GM23338 (cell line): Measurements from ENCODE around the gene MPP7. TPM values are rescaled to one million over a fixed set of nuclear protein-coding genes. Genes with fewer than 3 reads are reported as not detected.

Source experiments
- ATAC-seq: fragments of 200-7000 bp; cut with Tn5 transposase; 3 replicates; pipeline ENCODE4 v1.9.1; 2020
- DNase-seq: peaks from one replicate; pipeline ENCODE4 v3.0.0-alpha.2; 2015; ENCODE audit warnings: low spot score
- H2AFZ ChIP-seq: fragments of 200-600 bp; sonication (generic); 2 replicates; pipeline ENCODE4 v1.8.0; 2016; ENCODE audit warnings: antibody characterized with exemption, mild to moderate bottlenecking, moderate library complexity
- H3F3A ChIP-seq: fragments of 200-600 bp; sonication (generic); replicated peaks from 2 replicates; pipeline ENCODE4 v1.8.0; 2017; ENCODE audit warnings: antibody characterized with exemption, mixed run types, low read depth
- H3K27ac ChIP-seq: fragments of 200-600 bp; sonication (generic); 2 replicates; pipeline ENCODE4 v1.6.1; 2016; ENCODE audit warnings: low read depth
- H3K27me3 ChIP-seq: fragments of 200-600 bp; sonication (generic); 2 replicates; pipeline ENCODE4 v1.8.0; 2016; ENCODE audit warnings: mild to moderate bottlenecking, mixed run types, moderate library complexity; ENCODE audit not compliant: insufficient read depth
- H3K36me3 ChIP-seq: fragments of 200-600 bp; sonication (generic); 2 replicates; pipeline ENCODE4 v1.8.0; 2016; ENCODE audit warnings: mild to moderate bottlenecking; ENCODE audit not compliant: insufficient read depth
- H3K4me1 ChIP-seq: fragments of 200-600 bp; sonication (generic); 2 replicates; pipeline ENCODE4 v1.8.0; 2016; ENCODE audit warnings: mild to moderate bottlenecking, moderate library complexity; ENCODE audit not compliant: insufficient read depth
- H3K4me2 ChIP-seq: fragments of 200-600 bp; sonication (generic); 2 replicates; pipeline ENCODE4 v1.7.1; 2017; ENCODE audit warnings: mixed run types
- H3K4me3 ChIP-seq: fragments of 200-600 bp; sonication (generic); 2 replicates; pipeline ENCODE4 v1.6.1; 2016; ENCODE audit warnings: mixed run types
- H3K79me2 ChIP-seq: fragments of 200-600 bp; sonication (generic); replicated peaks from 2 replicates; pipeline ENCODE4 v1.8.0; 2017; ENCODE audit warnings: mild to moderate bottlenecking; ENCODE audit not compliant: insufficient read depth
- H3K9me2 ChIP-seq: fragments of 200-600 bp; sonication (generic); 2 replicates; pipeline ENCODE4 v1.8.0; 2017; ENCODE audit not compliant: insufficient read depth
- H4K20me1 ChIP-seq: fragments of 200-600 bp; sonication (generic); replicated peaks from 2 replicates; pipeline ENCODE4 v1.8.0; 2017; ENCODE audit warnings: mild to moderate bottlenecking; ENCODE audit not compliant: insufficient read depth
- H3K27ac Mint-ChIP-seq: 2 replicates; pipeline ENCODE4 v1.8.0; 2020; ENCODE audit warnings: inconsistent platforms, mild to moderate bottlenecking, moderate library complexity, mixed read lengths
- H3K27me3 Mint-ChIP-seq: 3 replicates; pipeline ENCODE4 v1.8.0; 2022; ENCODE audit warnings: low read depth, mild to moderate bottlenecking, moderate library complexity, mixed read lengths, inconsistent platforms; ENCODE audit not compliant: insufficient read depth, poor library complexity
- H3K36me3 Mint-ChIP-seq: 3 replicates; pipeline ENCODE4 v1.8.0; 2021; ENCODE audit warnings: low read depth, mild to moderate bottlenecking, inconsistent platforms, moderate library complexity, mixed read lengths
- H3K4me1 Mint-ChIP-seq: 3 replicates; pipeline ENCODE4 v1.8.0; 2020; ENCODE audit warnings: mild to moderate bottlenecking, inconsistent platforms, mixed read lengths
- H3K4me3 Mint-ChIP-seq: 3 replicates; pipeline ENCODE4 v1.8.0; 2021; ENCODE audit warnings: moderate library complexity, mild to moderate bottlenecking, inconsistent platforms, mixed read lengths
- H3K9me3 Mint-ChIP-seq: 3 replicates; pipeline ENCODE4 v1.8.0; 2020; ENCODE audit warnings: moderate library complexity, mild to moderate bottlenecking, inconsistent platforms, mixed read lengths
- CTCF ChIP-seq, 2 experiments: fragments of 200-600 bp in 1 of 2; sonication (generic) in 1 of 2; conservative IDR thresholded peaks; 2 replicates each; pipeline versions ENCODE4 v1.5.1 to v1.6.1; 2016 to 2017; ENCODE audit warnings: antibody characterized with exemption in 2 of 2, low read depth in 2 of 2, mild to moderate bottlenecking in 2 of 2, moderate library complexity in 1 of 2
- ETS1 ChIP-seq: IDR thresholded peaks from 2 replicates; pipeline ENCODE4 v1.6.1; 2016; ENCODE audit warnings: antibody characterized with exemption
- EZH2 ChIP-seq: fragments of 200-600 bp; sonication (generic); IDR thresholded peaks from one replicate; pipeline ENCODE4 v1.8.0; 2017; ENCODE audit warnings: antibody characterized with exemption, mild to moderate bottlenecking, low read depth; ENCODE audit not compliant: unreplicated experiment
- JUNB ChIP-seq: IDR thresholded peaks from one replicate; pipeline ENCODE4 v1.6.1; 2016; ENCODE audit warnings: antibody characterized with exemption; ENCODE audit not compliant: unreplicated experiment
- NANOG ChIP-seq: IDR thresholded peaks from 2 replicates; pipeline ENCODE4 v1.6.1; 2016; ENCODE audit warnings: antibody characterized with exemption, borderline replicate concordance
- POLR2AphosphoS5 ChIP-seq: IDR thresholded peaks from 2 replicates; pipeline ENCODE4 v1.6.1; 2016; ENCODE audit warnings: antibody characterized with exemption, low read depth
- REST ChIP-seq: IDR thresholded peaks from one replicate; pipeline ENCODE4 v1.6.1; 2018; ENCODE audit warnings: antibody characterized with exemption; ENCODE audit not compliant: unreplicated experiment
- STAT1 ChIP-seq: IDR thresholded peaks from one replicate; pipeline ENCODE4 v1.6.1; 2016; ENCODE audit warnings: antibody characterized with exemption; ENCODE audit not compliant: unreplicated experiment
- ZNF114 ChIP-seq: fragments of 250-450 bp; sonication (Bioruptor Pico); IDR thresholded peaks from 2 replicates; pipeline ENCODE4 v1.5.0; 2020; ENCODE audit warnings: mild to moderate bottlenecking, moderate library complexity
- ZNF331 ChIP-seq: fragments of 250-450 bp; sonication (Bioruptor Pico); IDR thresholded peaks from 2 replicates; pipeline ENCODE4 v1.5.0; 2020; ENCODE audit warnings: low read depth, mild to moderate bottlenecking, moderate library complexity
- polyA plus RNA-seq: library from polyadenylated mRNA; unstranded; fragments of >200 nt; fragmentation: Nextera tagmentation; extraction: Ambion mirVana; gene quantifications from 2 replicates; pipeline ENCODE4 v1.2.1, GENCODE V29; 2016
- total RNA-seq: library from RNA; depleted of rRNA; stranded (reverse); fragments of >200 nt; shearing (Covaris generic); gene quantifications from 2 replicates; pipeline ENCODE4 v1.2.3, GENCODE V29; 2014

MPP7 gene
- total and polyA plus RNA-seq, 2 experiments from 2014 or later = 5.0 to 8.0 TPM

- no peak for TF ChIP-seq CTCF (conservative IDR thresholded peaks at IDR 0.05; ENCODE audit: low read depth in 2 of 2)
- no peak for TF ChIP-seq REST
- no peak for TF ChIP-seq ETS1
- TF ChIP-seq ZNF114 (CRISPR knock-in tag) = no peak
- no peak for TF ChIP-seq POLR2AphosphoS5
- TF ChIP-seq JUNB = no peak
- TF ChIP-seq NANOG = no peak
Observed at GRCh38 chr10:28328346-28328745, 25.5 kb upstream of the MPP7 start (continued).

GRCh38 chr10:28327491-28327880 lies 24.6 kb upstream of the MPP7 start:
- ATAC-seq (no peak), DNase-seq (no peak)
- no peaks in the 10 kb centered on the region for H3K27me3 ChIP-seq
- peaks cover 12% of the 10 kb centered on the region; the same call in 1 of the 2 replicates for H3K4me1 ChIP-seq
- Mint-ChIP-seq H3K9me3 (no peaks in the 10 kb centered on the region), H3K4me1 (peaks cover 14% of the 10 kb centered on the region), H3K27ac (no peak overlapping the region), H3K27me3 (no peaks in the 10 kb centered on the region), H3K36me3 (no peaks in the 10 kb centered on the region), H3K4me3 (no peak overlapping the region)
- no peak overlapping the region for H3K4me3 ChIP-seq
- H3K79me2 ChIP-seq = no peaks in the 10 kb centered on the region
- H3K27ac ChIP-seq = no peak overlapping the region
- H3F3A ChIP-seq = no peaks in the 10 kb centered on the region
- no peaks in the 10 kb centered on the region for H4K20me1 ChIP-seq
- no peaks in the 10 kb centered on the region for H3K36me3 ChIP-seq
- H2AFZ ChIP-seq = 0 out of 2 replicates have a peak overlapping the region, but pooled peaks have one; percentile 2
- H3K9me2 ChIP-seq = no peaks in the 10 kb centered on the region
- H3K4me2 ChIP-seq = peak overlapping the region; percentile 8; the same call in 1 of the 2 replicates
- TF ChIP-seq ZNF114 (CRISPR knock-in tag) = no peak
- TF ChIP-seq EZH2 = no peak
- no peak for TF ChIP-seq NANOG
- TF ChIP-seq STAT1 = no peak
- no peak for TF ChIP-seq ETS1
- no peak for TF ChIP-seq POLR2AphosphoS5
- TF ChIP-seq ZNF331 (CRISPR knock-in tag) = no peak
- no peak for TF ChIP-seq JUNB
- no peak for TF ChIP-seq REST
